ENCODE measurements around the gene SPEN. TPM values are rescaled to one million over a fixed set of nuclear protein-coding genes. Genes with fewer than 3 reads are reported as not detected.

The SPEN gene
- total and polyA plus RNA-seq, 9 of the 15 experiments (the other 6 are each of a cell fraction or from before 2014, with no cell fraction given): 5.7 to 87.5 (median 27.2) TPM

- TF ChIP-seq THAP7 (CRISPR knock-in tag; IDR thresholded peaks at IDR 0.05) (no peak), ESRRA (IDR thresholded peaks at IDR 0.05; ENCODE audit: borderline replicate concordance, low read depth) (no peak; the same call in 1 of the 2 replicates), CCAR2 (IDR thresholded peaks at IDR 0.05; ENCODE audit: low read depth, low read length) (no peak), COPS2 (conservative IDR thresholded peaks at IDR 0.05) (no peak), HOXB6 (CRISPR knock-in tag; IDR thresholded peaks at IDR 0.05; ENCODE audit: borderline replicate concordance) (no peak), ZFP30 (CRISPR knock-in tag; IDR thresholded peaks at IDR 0.05; ENCODE audit: borderline replicate concordance) (no peak), ZNF146 (CRISPR knock-in tag; IDR thresholded peaks at IDR 0.05; ENCODE audit: unreplicated experiment) (peak; percentile 5), KDM4B (IDR thresholded peaks at IDR 0.05; ENCODE audit: borderline replicate concordance in 2 of 2, low read depth in 1 of 2) (no peak), CBX5 (IDR thresholded peaks at IDR 0.05; ENCODE audit: borderline replicate concordance, low read depth) (no peak), ZNF699 (CRISPR knock-in tag; IDR thresholded peaks at IDR 0.05; ENCODE audit: insufficient replicate concordance) (no peak), ZNF217 (CRISPR knock-in tag; IDR thresholded peaks at IDR 0.05) (no peak), SFPQ (IDR thresholded peaks at IDR 0.05; ENCODE audit: low read depth, low read length) (no peak), ILF3 (IDR thresholded peaks at IDR 0.05; ENCODE audit: borderline replicate concordance) (no peak; the same call in 1 of the 2 replicates), ZNF830 (CRISPR knock-in tag; IDR thresholded peaks at IDR 0.05) (no peak), ETS2 (tag; IDR thresholded peaks at IDR 0.05; ENCODE audit: borderline replicate concordance, poor library complexity, severe bottlenecking) (no peak), BMI1 (IDR thresholded peaks at IDR 0.05; ENCODE audit: low read length) (no peak)
- TF ChIP-seq, protein P1, sequence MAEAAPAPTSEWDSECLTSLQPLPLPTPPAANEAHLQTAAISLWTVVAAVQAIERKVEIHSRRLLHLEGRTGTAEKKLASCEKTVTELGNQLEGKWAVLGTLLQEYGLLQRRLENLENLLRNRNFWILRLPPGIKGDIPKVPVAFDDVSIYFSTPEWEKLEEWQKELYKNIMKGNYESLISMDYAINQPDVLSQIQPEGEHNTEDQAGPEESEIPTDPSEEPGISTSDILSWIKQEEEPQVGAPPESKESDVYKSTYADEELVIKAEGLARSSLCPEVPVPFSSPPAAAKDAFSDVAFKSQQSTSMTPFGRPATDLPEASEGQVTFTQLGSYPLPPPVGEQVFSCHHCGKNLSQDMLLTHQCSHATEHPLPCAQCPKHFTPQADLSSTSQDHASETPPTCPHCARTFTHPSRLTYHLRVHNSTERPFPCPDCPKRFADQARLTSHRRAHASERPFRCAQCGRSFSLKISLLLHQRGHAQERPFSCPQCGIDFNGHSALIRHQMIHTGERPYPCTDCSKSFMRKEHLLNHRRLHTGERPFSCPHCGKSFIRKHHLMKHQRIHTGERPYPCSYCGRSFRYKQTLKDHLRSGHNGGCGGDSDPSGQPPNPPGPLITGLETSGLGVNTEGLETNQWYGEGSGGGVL (CRISPR knock-in tag; IDR thresholded peaks at IDR 0.05): no peak
- TF ChIP-seq, protein P2, sequence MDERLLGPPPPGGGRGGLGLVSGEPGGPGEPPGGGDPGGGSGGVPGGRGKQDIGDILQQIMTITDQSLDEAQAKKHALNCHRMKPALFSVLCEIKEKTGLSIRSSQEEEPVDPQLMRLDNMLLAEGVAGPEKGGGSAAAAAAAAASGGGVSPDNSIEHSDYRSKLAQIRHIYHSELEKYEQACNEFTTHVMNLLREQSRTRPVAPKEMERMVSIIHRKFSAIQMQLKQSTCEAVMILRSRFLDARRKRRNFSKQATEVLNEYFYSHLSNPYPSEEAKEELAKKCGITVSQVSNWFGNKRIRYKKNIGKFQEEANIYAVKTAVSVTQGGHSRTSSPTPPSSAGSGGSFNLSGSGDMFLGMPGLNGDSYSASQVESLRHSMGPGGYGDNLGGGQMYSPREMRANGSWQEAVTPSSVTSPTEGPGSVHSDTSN (CRISPR knock-in tag; IDR thresholded peaks at IDR 0.05; ENCODE audit: low read depth): no peak
- TF ChIP-seq, protein P2 (tag; conservative IDR thresholded peaks at IDR 0.05; ENCODE audit: low read depth): peak; percentile 68
Measured at GRCh38 chr1:15848929-15849774, 1.6 kb downstream of the SPEN start (continued).

Measured in K562 (cell line).